ENCODE results near the gene CCDC69.
"Not testable (repeated sequence)": the region's sequence is repeated elsewhere in the genome, so short reads cannot be mapped to it uniquely, and the experiment has no call there.

DNA sequence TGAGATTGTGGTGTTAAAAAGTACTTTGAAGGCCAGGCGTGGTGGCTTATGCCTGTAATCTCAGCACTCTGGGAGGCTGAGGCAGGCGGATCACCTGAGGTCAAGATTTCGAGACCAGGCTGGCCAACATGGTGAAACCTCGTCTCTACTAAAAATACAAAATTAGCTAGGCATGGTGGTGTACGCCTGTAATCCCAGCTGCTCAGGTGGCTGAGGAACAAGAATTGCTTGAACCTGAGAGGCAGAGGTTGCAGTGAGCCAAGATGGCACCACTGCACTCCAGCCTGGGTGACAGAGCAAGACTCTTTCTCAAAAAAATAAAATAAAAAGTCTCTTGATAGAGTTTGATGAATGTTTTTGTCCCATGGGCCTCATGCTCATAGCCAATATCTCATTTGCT lies 47.6 kb downstream of the CCDC69 start:
- TF ChIP-seq POLR2A (IDR thresholded peaks at IDR 0.05; ENCODE audit: low read length); GATA1 (IDR thresholded peaks at IDR 0.05; ENCODE audit: low read depth, low read length): not testable (repeated sequence)

All from erythroblast (primary cell).